ENCODE results near the gene SEPTIN10.

The SEPTIN10 gene

GRCh38 chr2:109619032-109619615 lies 5.4 kb upstream of the SEPTIN10 start:
- Histone ChIP-seq H3K4me1 (ENCODE audit: control insufficient read depth in 1 of 2, insufficient read depth in 1 of 2, low read depth in 1 of 2, low read length in 1 of 2) (peaks cover 0 to 8% of the 10 kb centered on the region in 2 experiments), H3K27me3 (peaks cover 100% of the 10 kb centered on the region), H3K4me3 (ENCODE audit: low read depth in 1 of 2, low read length in 1 of 2) (no peak overlapping the region), H3K9me3 (no peaks in the 10 kb centered on the region), H3K36me3 (no peaks in the 10 kb centered on the region), H3K27ac (no peak overlapping the region)
- no peak for TF ChIP-seq CTCF (IDR thresholded peaks at IDR 0.05)

- no peak for TF ChIP-seq CTCF (IDR thresholded peaks at IDR 0.05)
- H3K9me3 ChIP-seq, result no peaks in the 10 kb centered on the region
- H3K27me3 ChIP-seq, result peaks cover 100% of the 10 kb centered on the region
- H3K36me3 ChIP-seq, result no peaks in the 10 kb centered on the region
- no peak overlapping the region for H3K27ac ChIP-seq
- peaks cover 0 to 16% of the 10 kb centered on the region in 2 experiments for H3K4me1 ChIP-seq (ENCODE audit: control insufficient read depth in 1 of 2, insufficient read depth in 1 of 2, low read depth in 1 of 2, low read length in 1 of 2)
- H3K4me3 ChIP-seq (ENCODE audit: low read depth in 1 of 2, low read length in 1 of 2), result no peak overlapping the region
Measured at GRCh38 chr2:109616184-109616583, 2.4 kb upstream of the SEPTIN10 start.

- TF ChIP-seq CTCF (IDR thresholded peaks at IDR 0.05), result no peak
- Histone ChIP-seq H3K4me3 (ENCODE audit: low read depth in 1 of 2, low read length in 1 of 2) (no peak overlapping the region), H3K4me1 (ENCODE audit: control insufficient read depth in 1 of 2, insufficient read depth in 1 of 2, low read depth in 1 of 2, low read length in 1 of 2) (peaks cover 0 to 16% of the 10 kb centered on the region in 2 experiments), H3K27me3 (peaks cover 100% of the 10 kb centered on the region), H3K9me3 (no peaks in the 10 kb centered on the region), H3K27ac (no peak overlapping the region), H3K36me3 (no peaks in the 10 kb centered on the region)
Measured at GRCh38 chr2:109615637-109616144, 1.9 kb upstream of the SEPTIN10 start.

DNA sequence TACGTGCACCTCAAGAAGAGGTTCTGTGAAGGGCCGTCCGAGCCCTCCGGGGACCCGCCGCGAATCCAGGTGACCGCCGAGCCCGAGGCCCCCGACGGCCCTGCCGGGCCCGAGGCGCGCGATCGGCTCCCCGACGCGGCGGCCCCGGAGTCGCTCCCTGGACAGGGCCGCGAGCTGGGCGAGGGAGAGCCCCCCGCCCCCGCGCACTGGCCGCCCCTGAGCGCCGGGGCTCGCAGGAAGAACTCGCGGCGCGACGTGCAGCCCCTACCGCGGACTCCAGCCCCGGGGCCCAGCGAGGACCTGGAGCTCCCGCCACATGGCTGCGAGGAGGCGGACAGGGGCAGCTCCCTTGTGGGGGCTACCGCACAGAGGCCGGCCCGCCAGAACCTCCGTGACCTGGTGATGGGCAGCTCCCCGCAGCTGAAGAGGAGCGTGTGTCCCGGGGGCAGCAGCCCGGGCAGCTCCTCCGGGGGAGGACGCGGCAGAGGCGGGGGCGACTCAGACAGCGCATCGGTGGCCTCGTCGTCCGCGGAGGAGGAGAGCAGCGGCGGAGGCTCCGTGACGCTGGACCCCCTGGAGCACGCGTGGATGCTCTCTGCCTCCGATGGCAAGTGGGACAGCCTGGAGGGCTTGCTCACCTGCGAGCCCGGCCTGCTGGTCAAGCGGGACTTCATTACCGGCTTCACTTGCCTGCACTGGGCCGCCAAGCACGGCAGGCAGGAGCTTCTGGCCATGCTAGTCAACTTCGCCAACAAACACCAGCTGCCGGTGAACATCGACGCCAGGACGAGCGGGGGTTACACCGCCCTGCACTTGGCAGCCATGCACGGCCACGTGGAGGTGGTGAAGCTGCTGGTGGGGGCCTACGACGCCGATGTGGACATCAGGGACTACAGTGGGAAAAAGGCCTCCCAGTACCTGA lies 1.2 kb upstream of the SEPTIN10 start:
- Histone ChIP-seq H3K27me3 (peaks cover 100% of the 10 kb centered on the region), H3K4me1 (ENCODE audit: control insufficient read depth in 1 of 2, insufficient read depth in 1 of 2, low read depth in 1 of 2, low read length in 1 of 2) (peaks cover 0 to 16% of the 10 kb centered on the region in 2 experiments), H3K27ac (no peak overlapping the region), H3K9me3 (no peaks in the 10 kb centered on the region), H3K36me3 (no peaks in the 10 kb centered on the region), H3K4me3 (ENCODE audit: low read depth in 1 of 2, low read length in 1 of 2) (peak overlapping the region; percentile 56 to 68)
- no peak for TF ChIP-seq CTCF (IDR thresholded peaks at IDR 0.05)

GRCh38 chr2:109613081-109613921 lies 465 bp downstream of the SEPTIN10 start:
- peaks cover 0 to 16% of the 10 kb centered on the region in 2 experiments for H3K4me1 ChIP-seq (ENCODE audit: control insufficient read depth in 1 of 2, insufficient read depth in 1 of 2, low read depth in 1 of 2, low read length in 1 of 2)
- no peaks in the 10 kb centered on the region for H3K9me3 ChIP-seq
- peaks cover 100% of the 10 kb centered on the region for H3K27me3 ChIP-seq
- H3K4me3 ChIP-seq (ENCODE audit: low read depth in 1 of 2, low read length in 1 of 2), result peak overlapping the region; percentile 56 to 68
- H3K36me3 ChIP-seq, result no peaks in the 10 kb centered on the region
- no peak overlapping the region for H3K27ac ChIP-seq
- TF ChIP-seq CTCF (IDR thresholded peaks at IDR 0.05), result no peak

Data from neutrophil (primary cell).